GM21390 (cell line): ENCODE data around the gene IDE.
"Not testable (repeated sequence)": the region's sequence is repeated elsewhere in the genome, so short reads cannot be mapped to it uniquely, and the experiment has no call there.

Experiments used
- ATAC-seq: cut with Tn5 transposase; IDR thresholded peaks from one replicate; pipeline ENCODE4 v1.9.1; 2021; ENCODE audit not compliant: unreplicated experiment

IDE gene

GRCh38 chr10:92573798-92574547 lies at the start of gene IDE:
IDE (minus strand) TSS chr10:92574093; CDS start chr10:92574019, 74 bp downstream.
- ATAC-seq: peak; percentile 71

- ATAC-seq: no peak
Observed at GRCh38 chr10:92619368-92619767, 45.5 kb upstream of the IDE start.

- ATAC-seq: no peak
Observed at GRCh38 chr10:92615515-92615914, 41.6 kb upstream of the IDE start.

GRCh38 chr10:92604841-92605240 lies 30.9 kb upstream of the IDE start:
- no peak for ATAC-seq

GRCh38 chr10:92598321-92598720 lies 24.4 kb upstream of the IDE start:
- no peak for ATAC-seq

GRCh38 chr10:92595505-92595904 lies 21.6 kb upstream of the IDE start:
- ATAC-seq: no peak

- ATAC-seq: no peak
Observed at GRCh38 chr10:92593619-92594588, 20.0 kb upstream of the IDE start.

- peak; percentile 70 for ATAC-seq
Observed at GRCh38 chr10:92592761-92593618, 19.1 kb upstream of the IDE start, which contains the start of gene KIF11. KIF11 (plus strand) TSS chr10:92593130; CDS start chr10:92593376, 246 bp downstream.

- peak; percentile 78 for ATAC-seq
Observed at GRCh38 chr10:92591550-92592022, 17.7 kb upstream of the IDE start.

GRCh38 chr10:92590623-92591549 lies 17.0 kb upstream of the IDE start:
- ATAC-seq: peak; percentile 8

- ATAC-seq: not testable (repeated sequence)
Observed at GRCh38 chr10:92582347-92582746, 8.5 kb upstream of the IDE start.

- no peak for ATAC-seq
Observed at GRCh38 chr10:92575961-92576360, 2.1 kb upstream of the IDE start.

GRCh38 chr10:92574548-92575261 lies 812 bp upstream of the IDE start:
- peak; percentile 2 for ATAC-seq

- ATAC-seq: peak; percentile 32
Observed at GRCh38 chr10:92573091-92573797, 649 bp downstream of the IDE start.

- ATAC-seq: no peak
Observed at GRCh38 chr10:92572362-92573090, 1.4 kb downstream of the IDE start.

GRCh38 chr10:92571649-92572048 lies 2.2 kb downstream of the IDE start:
- ATAC-seq: no peak

GRCh38 chr10:92569663-92570062 lies 4.2 kb downstream of the IDE start:
- ATAC-seq: not testable (repeated sequence)

GRCh38 chr10:92569071-92569470 lies 4.8 kb downstream of the IDE start:
- no peak for ATAC-seq
